ENCODE measurements around the gene CHI3L2.
A peak's percentile ranks its signal among the peaks of the same experiment; 100 is the strongest.

Gene CHI3L2

DNA sequence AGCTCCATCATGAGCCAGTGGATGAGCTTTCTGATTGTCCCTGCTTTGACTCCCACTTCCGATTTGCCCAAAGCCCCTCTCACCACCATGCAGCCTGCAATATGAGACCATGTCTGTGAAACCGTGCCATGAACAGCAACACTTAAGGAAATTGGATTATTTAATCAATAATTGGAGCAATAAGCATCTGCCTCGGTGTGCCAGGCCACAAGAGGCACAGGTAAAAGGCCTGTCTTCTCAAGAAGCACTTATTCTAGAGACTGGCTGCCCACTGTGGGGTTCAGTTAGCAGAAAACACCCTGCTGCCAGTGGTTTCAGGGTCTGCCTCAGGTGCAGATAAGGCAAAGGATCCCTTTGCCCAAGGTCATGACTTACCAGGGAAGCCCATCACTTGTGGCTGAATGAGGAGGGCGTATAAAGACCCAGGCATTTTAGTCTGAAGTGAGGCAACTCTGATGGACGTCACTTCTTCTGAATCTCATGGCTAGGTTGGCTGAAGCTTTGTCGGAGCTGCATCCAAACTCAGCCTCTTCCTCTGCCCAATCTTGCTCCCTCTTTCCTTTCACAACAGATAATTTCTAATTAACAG is 7.1 kb upstream of the CHI3L2 start:
- DNase-seq (ENCODE audit: low read depth in 2 of 2): no peak

DNA sequence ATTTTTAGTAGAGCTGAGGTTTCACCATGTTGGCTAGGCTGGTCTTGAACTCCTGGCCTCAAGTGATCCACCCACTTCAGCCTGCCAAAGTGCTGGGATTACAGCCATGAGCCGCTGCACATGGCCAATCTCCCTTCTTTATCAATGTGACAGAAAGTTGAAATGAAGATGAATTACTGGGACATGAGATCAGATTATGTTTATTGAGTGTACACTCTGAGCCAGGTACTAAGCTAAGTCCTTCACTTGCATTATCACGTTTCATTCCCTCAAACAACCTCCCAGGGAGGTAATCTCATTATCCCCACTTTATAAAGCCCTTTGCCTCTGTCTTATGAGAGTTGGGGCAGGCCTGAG is 6.3 kb upstream of the CHI3L2 start:
- no peak for DNase-seq (ENCODE audit: low read depth in 2 of 2)

DNA sequence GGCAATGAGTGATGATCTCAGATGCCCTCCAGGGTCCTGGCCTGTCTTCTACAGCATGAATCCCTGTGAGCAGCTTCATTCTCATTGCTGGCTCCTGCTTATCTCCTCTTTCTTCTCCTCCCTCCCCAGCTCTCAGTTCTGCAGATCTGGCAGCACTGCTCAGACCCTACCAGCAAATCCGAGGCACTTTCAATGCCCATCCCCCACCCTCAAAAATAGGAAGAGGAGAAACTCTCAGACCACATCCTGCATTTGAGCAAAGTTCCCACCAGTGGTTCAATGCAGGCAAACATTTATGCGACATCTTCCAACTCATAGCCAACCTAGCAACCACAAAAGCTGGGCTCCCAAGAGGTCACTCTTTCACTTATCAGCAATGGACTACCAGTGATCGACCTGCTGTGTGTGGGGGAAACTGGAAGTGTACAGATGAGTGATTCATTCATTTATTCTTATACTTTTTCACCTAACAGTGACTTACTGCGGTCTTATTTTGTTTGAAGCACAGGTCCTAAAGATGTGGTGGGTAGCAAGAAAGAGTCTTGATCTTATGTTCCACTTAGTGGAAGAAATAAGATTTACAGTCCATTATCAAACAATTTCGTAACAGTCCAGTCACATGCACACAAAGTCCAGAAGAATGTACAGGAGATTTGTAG is 5.8 kb upstream of the CHI3L2 start:
- DNase-seq (ENCODE audit: low read depth in 2 of 2): no peak

DNA sequence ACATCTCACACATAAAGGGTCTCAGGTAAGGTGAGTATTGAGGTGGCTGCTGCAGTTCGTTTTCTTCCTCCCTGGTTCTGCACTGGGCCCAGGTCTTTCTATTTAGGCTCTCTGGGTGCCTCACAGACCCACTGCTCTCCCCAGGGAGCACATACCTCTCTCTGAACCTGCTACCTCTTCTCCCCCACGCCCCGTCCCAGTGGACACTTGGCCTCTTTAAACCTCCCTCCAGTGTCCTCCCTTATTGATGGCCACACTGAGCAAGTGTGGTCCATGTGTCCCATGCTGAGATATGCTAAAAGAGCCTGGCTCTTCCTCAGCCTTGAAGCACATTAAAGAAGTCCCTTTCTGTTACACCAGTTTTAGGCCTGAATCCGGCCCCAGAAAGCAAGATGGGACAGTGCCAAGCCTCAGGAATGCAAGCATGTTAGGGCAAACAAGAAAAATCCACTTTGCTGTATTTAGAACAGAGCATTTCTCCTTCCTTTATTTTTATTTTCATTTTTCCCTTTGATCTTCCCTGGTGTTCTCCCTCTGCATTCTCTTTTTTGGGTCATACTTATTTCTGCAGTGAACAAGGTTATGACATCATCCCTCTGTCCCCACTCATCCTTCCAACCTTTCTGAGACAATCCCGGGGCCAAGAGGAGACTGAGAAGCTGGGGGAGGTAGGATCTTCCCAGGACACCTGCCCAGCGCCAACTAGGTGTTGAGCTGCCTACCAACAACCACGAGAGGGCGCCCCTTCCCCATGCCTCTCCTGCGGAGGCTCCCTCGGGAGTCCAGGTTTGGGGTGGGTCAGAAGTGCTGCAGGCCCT is 5.0 kb upstream of the CHI3L2 start:
- DNase-seq (ENCODE audit: low read depth in 2 of 2): peak in 1 of 2 donors; percentile 60

DNA sequence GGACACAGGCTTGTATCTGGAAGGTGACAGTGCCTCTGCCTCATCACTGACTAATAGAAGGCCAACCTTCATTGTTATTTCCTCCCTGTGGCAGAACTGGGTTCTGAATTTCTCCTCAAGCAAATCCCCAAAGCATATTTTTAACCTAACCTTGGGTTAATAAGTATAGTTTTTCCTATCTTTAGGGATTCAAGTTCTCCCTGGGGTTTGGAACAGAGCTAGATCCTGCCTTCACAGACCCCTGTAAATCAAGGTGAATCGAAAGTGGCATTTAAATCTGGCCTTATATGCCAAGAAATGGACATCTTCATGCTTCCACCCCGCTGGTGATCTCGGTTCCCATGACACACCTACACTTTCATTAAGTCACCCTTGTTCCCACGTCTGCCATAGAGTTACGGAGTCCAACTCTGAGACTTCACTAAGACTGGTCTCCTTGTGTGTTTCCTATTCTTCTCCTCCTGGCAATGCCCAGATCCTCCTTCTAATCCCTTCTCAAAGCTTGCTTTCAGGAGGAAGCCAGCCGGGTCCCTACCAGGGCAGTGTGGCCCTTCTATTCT is 4.3 kb upstream of the CHI3L2 start:
- no peak for DNase-seq (ENCODE audit: low read depth in 2 of 2)

DNA sequence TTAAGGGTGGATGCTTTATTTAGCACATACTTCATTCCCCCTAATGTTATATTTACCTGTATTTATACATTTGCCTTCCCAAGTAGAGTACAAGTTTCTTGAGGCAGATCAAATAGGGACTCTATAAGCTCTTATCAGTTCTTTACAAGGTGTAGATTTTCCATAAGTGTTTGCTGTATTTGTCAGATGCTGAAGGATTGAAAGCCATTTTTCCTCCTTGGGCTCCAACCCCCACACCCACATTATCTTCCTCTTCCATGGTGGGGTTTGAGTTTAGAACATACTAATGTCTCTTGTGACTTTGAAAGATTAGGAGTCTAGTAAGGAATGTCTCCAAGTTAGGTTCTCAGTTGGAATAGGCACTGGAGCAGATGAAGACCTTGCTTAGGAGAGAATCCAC is 2.4 kb upstream of the CHI3L2 start:
- no peak for DNase-seq (ENCODE audit: low read depth in 2 of 2)

DNA sequence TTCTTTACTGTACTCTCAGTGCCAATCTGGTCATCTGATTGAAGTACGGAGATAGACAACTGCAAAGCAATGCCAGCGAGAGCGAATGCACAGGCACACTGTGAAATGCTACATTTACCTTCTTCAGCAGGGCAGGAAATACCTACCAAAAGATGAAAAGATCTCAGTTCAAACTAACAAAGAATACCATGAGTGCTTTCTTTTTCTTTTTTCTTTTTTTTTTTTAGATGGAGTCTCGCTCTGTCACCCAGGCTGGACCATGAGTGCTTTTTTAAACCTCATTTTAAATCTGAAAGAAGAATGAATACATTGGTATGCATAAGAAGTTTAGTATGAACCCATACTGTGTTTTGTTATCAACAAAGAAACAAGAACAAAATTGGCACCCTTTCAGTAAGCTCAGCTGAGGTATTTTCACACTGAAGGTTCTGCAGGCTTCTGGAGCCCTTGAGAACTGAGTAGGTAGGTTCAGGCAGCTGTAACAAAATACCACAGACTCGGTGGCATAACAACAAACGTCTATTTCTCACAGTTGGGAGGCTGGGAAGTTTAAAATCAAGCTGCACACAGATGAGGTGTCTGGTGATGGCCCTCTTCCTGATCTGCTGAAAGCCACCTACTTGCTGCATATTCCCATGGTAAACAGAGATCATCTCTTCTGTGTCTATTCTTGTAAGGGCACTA is 1.7 kb upstream of the CHI3L2 start:
- DNase-seq (ENCODE audit: low read depth in 2 of 2): no peak

DNA sequence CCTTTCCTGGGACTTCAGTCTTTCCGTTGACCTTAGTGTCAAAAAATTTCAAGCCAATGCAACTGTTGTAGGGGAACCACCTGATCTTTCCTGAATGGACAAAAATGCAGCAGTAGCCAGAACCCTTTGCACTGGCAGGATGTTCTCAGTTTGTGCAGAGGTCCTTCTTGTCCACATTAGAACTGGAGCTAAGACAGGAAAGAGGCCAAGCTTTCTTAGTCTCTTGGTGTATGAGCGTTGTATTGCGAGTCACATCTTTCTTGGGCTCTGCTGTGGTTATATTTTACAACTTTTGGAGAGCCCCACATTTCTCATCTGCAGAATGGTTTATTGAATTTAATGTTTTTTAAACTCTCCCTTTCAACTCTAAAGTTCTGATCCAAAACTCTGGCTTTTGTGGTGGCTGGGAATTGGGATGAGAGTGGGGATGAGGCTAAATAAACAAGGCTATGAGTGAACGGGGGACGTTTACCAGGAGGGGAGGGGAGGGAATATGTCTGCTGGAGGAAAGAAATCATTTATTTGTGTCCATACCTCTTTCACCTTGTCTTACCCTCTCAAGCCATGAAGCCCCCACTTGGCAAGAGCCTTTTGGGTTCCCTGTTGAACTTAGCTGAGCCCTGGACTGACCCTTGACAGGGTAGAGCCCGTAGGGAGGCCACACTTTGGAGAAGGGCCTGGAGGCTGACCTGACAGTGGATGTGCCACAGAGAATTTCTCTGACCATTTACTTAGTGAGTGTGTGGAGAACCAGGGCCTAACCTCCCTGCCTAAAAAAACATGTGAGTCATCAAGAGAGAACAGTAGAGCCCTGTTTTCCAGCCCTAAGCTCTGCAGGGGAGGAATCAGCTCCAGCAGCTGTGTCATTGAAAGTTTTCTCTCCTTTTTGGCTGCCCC is 586 bp downstream of the CHI3L2 start:
- DNase-seq (ENCODE audit: low read depth in 2 of 2): no peak

DNA sequence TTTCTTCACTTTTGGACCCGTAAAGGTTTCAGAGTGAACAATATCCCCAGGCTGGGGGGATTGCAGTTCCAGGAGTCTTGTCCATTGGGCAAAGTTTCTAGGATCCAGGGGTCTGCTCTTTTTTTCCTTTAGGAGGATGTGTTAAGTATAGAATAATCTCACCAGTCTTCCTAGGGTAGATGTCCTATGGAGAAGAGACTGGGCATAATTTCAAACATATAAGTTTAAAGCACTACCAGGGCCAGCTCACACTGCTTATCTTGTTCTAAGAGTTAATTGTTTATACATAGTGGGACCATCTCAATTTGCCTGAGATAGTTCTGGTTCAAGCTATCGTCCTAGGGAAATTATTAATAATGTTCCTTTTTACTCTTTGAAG is 1.2 kb downstream of the CHI3L2 start:
- no peak for DNase-seq (ENCODE audit: low read depth in 2 of 2)

DNA sequence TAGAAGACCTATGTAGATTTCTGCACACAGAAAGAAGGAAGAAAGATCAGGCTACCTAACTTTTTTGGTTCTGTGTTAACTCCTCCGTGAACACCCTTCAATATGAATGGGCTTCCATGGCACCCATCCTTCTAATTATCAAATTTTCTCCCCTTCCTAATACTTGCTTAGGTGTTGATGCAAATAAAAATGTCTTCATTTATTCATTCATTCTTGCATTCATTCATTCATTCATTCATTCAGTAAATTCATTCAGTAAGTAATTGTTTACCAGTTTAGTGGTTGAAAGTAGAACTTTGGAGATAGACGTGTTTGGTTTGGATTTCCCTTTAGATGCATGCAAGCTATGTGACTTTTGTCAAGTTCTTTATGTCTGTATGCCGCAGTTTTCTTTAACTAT is 4.6 kb downstream of the CHI3L2 start:
- no peak for DNase-seq (ENCODE audit: low read depth in 2 of 2)

DNA sequence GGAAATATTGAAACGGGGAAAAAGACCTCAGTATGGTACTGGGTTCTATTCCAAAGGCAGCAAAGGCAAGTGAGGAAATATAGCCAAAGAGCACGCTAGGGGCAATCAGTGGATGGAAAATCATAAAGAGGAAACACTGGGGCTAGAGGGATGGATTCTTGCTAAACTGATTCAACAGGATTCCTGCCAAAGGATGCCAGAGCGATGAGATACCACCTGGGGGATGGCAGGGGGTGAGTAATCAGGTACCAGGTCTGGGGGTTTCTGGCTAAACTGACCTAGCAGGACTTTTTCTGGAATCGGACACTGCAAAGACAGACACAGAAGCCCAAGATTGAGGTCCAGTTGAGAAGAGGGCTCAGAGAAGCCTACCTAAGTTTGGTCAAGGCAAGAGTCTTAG is 6.7 kb downstream of the CHI3L2 start:
- no peak for DNase-seq (ENCODE audit: low read depth in 2 of 2)

DNA sequence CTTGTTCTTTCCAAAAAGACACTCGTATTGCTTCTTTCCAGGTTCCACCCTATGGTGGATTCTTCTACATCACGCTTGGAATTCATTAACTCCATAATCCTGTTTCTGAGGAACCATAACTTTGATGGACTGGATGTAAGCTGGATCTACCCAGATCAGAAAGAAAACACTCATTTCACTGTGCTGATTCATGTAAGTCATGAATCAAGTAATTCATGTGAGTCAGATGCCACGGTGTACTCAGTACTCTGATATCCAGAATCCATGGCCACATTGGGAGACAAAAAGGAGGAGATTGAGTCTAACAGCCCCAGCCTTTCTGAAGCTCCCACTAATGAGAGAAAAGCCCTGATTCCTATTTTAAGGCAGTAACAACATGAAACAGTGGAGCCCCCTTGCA is 7.4 kb downstream of the CHI3L2 start:
- no peak for DNase-seq (ENCODE audit: low read depth in 2 of 2)

DNA sequence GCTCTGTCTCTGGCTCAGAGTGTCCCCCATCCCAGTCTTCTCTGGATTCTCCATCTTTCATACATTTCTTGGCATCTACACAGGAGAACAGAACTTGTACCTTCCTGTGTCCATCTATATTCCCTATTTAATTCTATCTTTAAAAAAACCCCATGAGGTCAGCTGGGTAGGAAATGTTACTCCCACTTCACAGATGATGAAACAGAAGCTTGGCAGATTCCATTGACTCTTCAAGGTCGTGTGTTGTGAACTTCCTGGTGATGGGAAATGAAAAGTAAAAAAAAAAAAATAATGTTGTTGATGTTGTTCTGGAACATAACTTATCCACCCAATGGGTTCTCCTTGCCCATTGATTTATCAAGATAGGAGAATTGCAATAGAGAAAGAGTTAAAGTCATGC is 8.9 kb downstream of the CHI3L2 start:
- no peak for DNase-seq (ENCODE audit: low read depth in 2 of 2)

DNA sequence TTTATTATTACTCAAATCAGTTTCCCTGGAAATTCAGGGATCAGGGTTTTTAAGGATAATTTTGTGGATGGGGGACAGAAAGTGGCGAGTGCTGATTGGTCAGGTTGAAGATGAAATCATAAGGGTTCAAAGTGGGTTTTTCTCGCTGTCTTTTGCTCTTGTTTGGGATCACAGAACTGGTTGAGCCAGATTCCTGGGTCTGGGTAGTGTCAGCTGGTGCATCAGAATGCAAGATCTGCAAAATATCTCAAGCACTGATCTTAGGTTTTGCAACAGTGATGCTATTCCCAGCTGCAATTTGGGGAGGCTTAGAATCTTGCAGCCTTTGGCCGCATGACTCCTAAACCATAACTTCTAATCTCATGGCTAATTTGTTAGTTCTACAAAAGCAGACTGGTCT is 9.3 kb downstream of the CHI3L2 start:
- DNase-seq (ENCODE audit: low read depth in 2 of 2): no peak

DNA sequence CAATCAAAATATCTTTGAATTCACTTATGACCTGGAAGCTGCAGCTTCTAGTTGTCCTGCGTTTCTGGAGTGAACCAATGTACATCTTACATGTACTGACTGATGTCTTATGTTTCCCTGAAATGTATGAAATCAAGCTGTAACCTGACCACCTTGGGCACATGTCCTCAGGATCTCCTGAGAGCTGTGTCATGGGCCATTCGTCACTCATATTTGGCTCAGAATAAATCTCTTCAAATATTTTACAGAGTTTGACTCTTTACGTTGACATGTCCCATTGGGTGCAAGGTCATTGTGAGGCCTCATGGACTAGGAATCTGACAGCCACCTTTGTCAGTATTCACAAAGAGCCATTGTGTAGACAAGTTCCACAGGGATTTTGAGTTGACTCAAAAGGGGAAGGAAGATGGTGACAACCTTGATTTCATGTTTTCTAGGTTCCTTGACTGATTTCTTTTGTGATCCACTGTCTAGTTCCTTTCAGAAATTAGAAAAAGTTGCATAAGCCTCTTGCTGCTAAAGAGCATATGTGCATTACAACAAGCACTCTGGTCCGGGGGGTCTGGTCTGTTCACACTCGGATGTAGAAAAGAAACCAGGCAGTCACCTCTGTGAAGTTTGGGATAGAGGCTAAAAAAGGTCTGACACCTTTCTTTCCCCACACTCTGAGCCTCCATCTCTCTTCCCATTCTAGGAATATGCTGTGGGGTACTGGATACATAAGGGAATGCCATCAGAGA is 10.7 kb downstream of the CHI3L2 start:
- no peak for DNase-seq (ENCODE audit: low read depth in 2 of 2)

DNA sequence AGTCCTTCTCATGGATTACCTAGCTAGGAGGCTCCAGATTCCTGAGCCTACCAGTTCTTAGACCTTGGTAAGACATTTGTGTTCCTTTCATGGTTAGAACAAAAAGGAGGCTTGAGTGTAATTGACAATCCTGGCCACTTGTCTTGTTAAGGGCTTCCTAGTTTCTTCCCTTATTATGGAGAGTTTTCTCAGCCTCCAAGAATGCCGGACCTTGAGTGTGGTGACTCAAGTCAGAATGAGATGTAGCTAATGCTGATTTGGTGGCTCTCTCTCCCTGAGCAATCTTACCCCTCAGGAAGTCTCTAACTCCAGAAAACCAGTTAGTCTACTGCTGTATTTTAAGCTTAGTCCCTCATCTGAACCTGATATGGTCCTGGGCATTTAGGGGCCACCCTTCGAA is 14.3 kb downstream of the CHI3L2 start:
- no peak for DNase-seq (ENCODE audit: low read depth in 2 of 2)

DNA sequence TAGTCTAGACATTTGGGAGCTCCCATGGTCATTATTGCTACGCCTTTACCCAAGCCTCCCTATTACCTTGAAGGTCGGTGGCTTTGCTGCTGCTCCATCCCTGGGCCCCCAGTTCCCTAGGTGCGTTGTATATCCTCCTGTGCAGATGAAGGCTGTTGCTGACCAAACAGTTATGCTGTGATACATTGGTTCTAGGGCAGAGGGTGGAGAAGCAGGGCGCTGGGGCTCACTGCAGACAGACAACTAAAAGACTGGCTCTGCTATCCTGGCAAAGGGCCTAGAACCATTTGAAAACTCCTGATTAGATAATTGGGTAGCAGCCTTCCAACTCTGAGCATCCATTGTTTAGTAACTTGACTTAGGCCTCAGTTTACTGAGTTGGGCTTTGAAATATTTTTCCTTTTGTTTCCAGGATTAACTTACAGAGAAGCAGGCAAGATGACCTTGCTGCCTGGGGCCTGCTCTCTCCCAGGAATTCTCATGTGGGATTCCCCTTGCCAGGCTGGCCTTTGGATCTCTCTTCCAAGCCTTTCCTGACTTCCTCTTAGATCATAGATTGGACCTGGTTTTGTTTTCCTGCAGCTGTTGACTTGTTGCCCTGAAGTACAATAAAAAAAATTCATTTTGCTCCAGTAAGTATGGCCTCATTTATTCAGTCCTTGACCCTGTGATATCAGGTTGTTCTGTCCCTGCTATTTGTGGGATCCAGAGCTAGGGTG is 15.5 kb downstream of the CHI3L2 start:
- DNase-seq (ENCODE audit: low read depth in 2 of 2): no peak

DNA sequence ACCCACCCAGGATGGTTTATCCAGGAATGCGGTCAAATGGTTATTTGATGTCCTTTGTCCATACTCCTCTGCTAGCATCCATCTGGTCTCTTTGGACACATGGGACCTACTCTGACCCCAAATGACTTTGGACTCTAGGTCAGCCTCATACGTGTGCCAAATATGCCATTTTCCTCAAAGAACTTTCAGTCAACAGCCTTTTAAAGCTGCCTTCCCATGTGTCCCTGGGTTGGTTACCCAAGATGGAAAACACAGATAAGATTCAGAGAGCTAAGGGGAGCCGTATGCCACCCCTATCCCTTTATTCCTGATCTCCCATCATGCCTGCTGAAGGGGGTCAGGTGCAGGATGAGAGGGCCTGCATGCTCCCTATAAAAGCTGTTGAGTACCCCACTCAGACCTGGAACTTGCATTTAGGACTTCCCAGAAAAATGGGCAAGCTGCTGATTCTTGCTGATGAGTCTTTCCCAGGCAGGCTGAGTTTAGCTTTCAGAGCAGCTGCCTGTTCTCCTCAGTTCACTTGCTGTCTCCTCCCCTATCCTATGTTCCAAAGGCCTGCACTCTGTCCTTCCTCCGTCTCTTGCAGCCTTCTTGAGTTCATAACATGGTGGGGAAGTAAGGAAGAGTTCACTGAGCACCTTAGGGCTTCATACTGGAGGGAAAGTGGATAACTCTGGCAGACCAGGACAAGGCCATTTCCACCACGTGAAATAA is 19.8 kb downstream of the CHI3L2 start:
- no peak for DNase-seq (ENCODE audit: low read depth in 2 of 2)

DNA sequence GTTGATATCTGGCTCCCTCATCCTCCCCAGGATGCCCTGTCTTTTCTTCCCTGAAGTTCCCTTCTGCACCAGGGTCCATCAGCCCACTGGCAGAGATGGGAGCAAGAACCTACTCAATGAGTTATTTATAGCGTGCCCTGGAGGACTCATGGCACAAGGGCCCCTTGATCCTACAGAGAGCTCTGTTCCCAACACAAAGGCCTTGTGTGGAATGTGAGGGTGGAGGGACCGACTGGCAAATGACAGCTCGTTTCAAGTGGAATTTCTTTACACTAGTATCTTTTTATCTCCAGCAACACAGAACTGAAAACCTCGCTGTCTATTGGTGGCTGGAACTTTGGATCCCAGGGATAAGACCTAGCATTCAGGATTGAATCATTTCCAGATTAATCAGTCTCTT is 22.4 kb downstream of the CHI3L2 start:
- no peak for DNase-seq (ENCODE audit: low read depth in 2 of 2)

Measured in stimulated activated CD4-positive, alpha-beta T cell treated with anti-CD3 and anti-CD28 coated beads, Interleukin-1b, Interleukin-23, amount 100 ng/mL, for 1 hour (primary cell).